Measurements from ENCODE around the gene TGIF2. TPM values are rescaled to one million over a fixed set of nuclear protein-coding genes. Genes with fewer than 3 reads are reported as not detected.

TGIF2 gene
- total and polyA plus RNA-seq, 9 of the 15 experiments (the other 6 are each of a cell fraction or from before 2014, with no cell fraction given): 6.8 to 27.8 (median 15.7) TPM

DNA sequence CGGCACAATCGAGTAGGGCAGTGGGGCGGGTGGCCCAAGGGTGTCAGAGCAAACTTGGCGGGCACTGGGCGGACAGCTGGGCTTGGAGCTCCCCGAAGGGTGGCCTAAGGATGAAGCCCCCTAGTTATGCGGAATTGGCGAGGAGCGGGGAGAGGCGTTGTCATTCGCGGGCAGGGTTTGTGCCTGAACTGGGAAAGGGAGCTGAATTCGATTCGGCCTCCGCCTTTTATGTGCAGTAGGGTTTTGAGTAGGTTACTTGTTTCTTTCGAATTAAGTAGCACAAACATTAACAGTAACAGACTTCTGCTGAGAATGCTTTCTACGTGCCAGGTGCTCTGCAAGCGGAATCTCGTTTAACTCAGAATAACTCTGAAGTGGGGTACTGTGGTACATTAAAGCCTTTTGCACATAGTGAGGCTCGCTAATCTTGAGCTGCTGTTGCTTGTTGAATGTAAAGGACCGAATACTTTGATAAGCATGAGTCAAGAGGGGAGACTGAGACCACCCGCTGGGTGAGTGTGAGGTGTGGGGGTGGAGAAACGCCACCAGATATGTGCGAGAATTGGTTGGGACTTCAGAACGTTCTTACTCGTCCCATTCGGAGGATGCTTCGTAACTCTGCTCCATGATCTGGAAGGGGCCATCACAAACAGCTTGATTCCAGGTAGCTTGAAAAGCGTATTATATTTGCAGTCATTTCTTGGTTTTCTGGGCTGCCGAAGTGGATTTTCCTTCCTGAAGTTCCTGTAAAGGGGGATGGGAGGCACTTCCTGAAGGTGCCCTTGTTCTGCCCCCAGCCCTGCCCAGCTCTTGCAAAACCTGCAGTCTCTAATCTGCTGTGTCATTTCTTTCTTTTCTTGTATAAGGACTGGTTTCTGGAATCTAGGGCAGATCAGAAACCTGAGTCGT lies 33.0 kb downstream of the TGIF2 start (continued):
- TF ChIP-seq, protein P1, sequence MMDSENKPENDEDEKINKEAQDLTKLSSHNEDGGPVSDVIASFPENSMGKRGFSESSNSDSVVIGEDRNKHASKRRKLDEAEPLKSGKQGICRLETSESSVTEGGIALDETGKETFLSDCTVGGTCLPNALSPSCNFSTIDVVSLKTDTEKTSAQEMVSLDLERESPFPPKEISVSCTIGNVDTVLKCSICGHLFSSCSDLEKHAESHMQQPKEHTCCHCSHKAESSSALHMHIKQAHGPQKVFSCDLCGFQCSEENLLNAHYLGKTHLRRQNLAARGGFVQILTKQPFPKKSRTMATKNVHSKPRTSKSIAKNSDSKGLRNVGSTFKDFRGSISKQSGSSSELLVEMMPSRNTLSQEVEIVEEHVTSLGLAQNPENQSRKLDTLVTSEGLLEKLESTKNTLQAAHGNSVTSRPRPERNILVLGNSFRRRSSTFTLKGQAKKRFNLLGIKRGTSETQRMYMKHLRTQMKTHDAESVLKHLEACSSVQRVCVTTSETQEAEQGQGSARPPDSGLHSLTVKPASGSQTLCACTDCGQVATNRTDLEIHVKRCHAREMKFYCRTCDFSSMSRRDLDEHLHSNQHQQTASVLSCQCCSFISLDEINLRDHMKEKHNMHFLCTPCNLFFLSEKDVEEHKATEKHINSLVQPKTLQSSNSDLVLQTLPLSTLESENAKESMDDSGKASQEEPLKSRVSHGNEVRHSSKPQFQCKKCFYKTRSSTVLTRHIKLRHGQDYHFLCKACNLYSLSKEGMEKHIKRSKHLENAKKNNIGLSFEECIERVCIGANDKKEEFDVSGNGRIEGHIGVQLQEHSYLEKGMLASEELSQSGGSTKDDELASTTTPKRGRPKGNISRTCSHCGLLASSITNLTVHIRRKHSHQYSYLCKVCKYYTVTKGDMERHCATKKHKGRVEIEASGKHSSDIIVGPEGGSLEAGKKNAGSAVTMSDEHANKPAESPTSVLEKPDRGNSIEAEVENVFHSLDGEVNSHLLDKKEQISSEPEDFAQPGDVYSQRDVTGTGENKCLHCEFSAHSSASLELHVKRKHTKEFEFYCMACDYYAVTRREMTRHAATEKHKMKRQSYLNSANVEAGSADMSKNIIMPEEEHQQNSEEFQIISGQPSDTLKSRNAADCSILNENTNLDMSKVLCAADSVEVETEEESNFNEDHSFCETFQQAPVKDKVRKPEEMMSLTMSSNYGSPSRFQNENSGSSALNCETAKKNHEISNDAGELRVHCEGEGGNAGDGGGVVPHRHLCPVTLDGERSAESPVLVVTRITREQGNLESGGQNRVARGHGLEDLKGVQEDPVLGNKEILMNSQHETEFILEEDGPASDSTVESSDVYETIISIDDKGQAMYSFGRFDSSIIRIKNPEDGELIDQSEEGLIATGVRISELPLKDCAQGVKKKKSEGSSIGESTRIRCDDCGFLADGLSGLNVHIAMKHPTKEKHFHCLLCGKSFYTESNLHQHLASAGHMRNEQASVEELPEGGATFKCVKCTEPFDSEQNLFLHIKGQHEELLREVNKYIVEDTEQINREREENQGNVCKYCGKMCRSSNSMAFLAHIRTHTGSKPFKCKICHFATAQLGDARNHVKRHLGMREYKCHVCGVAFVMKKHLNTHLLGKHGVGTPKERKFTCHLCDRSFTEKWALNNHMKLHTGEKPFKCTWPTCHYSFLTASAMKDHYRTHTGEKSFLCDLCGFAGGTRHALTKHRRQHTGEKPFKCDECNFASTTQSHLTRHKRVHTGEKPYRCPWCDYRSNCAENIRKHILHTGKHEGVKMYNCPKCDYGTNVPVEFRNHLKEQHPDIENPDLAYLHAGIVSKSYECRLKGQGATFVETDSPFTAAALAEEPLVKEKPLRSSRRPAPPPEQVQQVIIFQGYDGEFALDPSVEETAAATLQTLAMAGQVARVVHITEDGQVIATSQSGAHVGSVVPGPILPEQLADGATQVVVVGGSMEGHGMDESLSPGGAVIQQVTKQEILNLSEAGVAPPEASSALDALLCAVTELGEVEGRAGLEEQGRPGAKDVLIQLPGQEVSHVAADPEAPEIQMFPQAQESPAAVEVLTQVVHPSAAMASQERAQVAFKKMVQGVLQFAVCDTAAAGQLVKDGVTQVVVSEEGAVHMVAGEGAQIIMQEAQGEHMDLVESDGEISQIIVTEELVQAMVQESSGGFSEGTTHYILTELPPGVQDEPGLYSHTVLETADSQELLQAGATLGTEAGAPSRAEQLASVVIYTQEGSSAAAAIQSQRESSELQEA (IDR thresholded peaks at IDR 0.05; ENCODE audit: low read depth): no peak
- no peak for TF ChIP-seq NFYB (IDR thresholded peaks at IDR 0.05; ENCODE audit: extremely low read depth, insufficient read length)
- TF ChIP-seq CBFB (CRISPR knock-in tag; IDR thresholded peaks at IDR 0.05): no peak
- TF ChIP-seq, protein P2, sequence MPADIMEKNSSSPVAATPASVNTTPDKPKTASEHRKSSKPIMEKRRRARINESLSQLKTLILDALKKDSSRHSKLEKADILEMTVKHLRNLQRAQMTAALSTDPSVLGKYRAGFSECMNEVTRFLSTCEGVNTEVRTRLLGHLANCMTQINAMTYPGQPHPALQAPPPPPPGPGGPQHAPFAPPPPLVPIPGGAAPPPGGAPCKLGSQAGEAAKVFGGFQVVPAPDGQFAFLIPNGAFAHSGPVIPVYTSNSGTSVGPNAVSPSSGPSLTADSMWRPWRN (IDR thresholded peaks at IDR 0.05; ENCODE audit: low read depth): no peak
- no peak for TF ChIP-seq POLR2AphosphoS2 (IDR thresholded peaks at IDR 0.05; ENCODE audit: low read length)

Measured in K562 (cell line).